HCT116 (cell line): Measurements from ENCODE around the gene ITGBL1. TPM values are rescaled to one million over a fixed set of nuclear protein-coding genes. Genes with fewer than 3 reads are reported as not detected.

Experiments used
- ATAC-seq: fragments of 200-7000 bp; cut with Tn5 transposase; 2 replicates; pipeline ENCODE4 v1.9.1; 2020; ENCODE audit warnings: mild to moderate bottlenecking, moderate library complexity
- BruUV-seq: library from RNA; stranded (reverse); fragments of 400-500 nt; replicated peaks from 2 replicates; lab custom pipeline; 2021; lab: Mats Ljungman, UMichigan
- CTCF ChIA-PET: fragments of 300-600 bp; sonication (Branson Sonifier 250); formaldehyde crosslinking; loops from one replicate; lab custom pipeline; 2021; ENCODE audit warnings: antibody characterized with exemption; lab: Charles Lee
- POLR2A ChIA-PET: fragments of 300-600, 350-600 bp; sonication (Branson Sonifier 250); formaldehyde crosslinking; loops from one replicate; lab custom pipeline; 2021; ENCODE audit warnings: antibody characterized with exemption; lab: Charles Lee
- RAD21 ChIA-PET, 2 experiments: fragments of 300-600 bp; sonication (Branson Sonifier 250); formaldehyde crosslinking; loops; one replicate each; lab custom pipeline; 2023; ENCODE audit warnings: low total read pairs in 2 of 2; ENCODE audit not compliant: uncharacterized antibody in 2 of 2, unreplicated experiment in 2 of 2, low non-redundant PET in 1 of 2; lab: Charles Lee
- DNase-seq: peaks from one replicate; pipeline ENCODE4 v3.0.0-alpha.2; 2010; ENCODE audit warnings: low read depth, low spot score
- H2AFZ ChIP-seq: fragments of 200-600 bp; shearing (Covaris generic), sonication (generic); 2 replicates; pipeline ENCODE4 v1.6.1; 2017; ENCODE audit warnings: low read depth, mixed run types, mixed read lengths, antibody characterized with exemption, low read length; ENCODE audit not compliant: poor library complexity, severe bottlenecking
- H3K27ac ChIP-seq: 2 replicates; pipeline ENCODE4 v1.5.1; 2012; ENCODE audit warnings: low read depth, low read length
- H3K27me3 ChIP-seq: fragments of 200-600 bp; sonication (generic); 2 replicates; pipeline ENCODE4 v1.6.1; 2016; ENCODE audit warnings: mixed run types, low read length, mixed read lengths; ENCODE audit not compliant: insufficient read depth
- H3K36me3 ChIP-seq, 2 experiments: fragments of 200-500 bp in 1 of 2; fragments of 200-600 bp in 1 of 2; sonication (Bioruptor generic) in 1 of 2; sonication (generic) in 1 of 2; 2 replicates each; pipeline versions ENCODE4 v1.5.1 to v1.6.1; 2014 to 2016; ENCODE audit warnings: low read length in 2 of 2, inconsistent platforms in 1 of 2, mixed read lengths in 1 of 2, mixed run types in 1 of 2; ENCODE audit not compliant: insufficient read depth in 2 of 2, control insufficient read depth in 1 of 2
- H3K4me1 ChIP-seq, 2 experiments: fragments of 200-600 bp in 1 of 2; sonication (generic) in 1 of 2; 2 replicates each; pipeline versions ENCODE4 v1.5.1 to v1.6.1; 2012 to 2017; ENCODE audit warnings: low read length in 2 of 2, inconsistent platforms in 1 of 2, mild to moderate bottlenecking in 1 of 2, mixed read lengths in 1 of 2, mixed run types in 1 of 2, moderate library complexity in 1 of 2; ENCODE audit not compliant: insufficient read depth in 2 of 2, control insufficient read depth in 1 of 2
- H3K4me2 ChIP-seq: fragments of 200-600 bp; sonication (generic); 2 replicates; pipeline ENCODE4 v1.6.1; 2017; ENCODE audit warnings: mixed run types, low read length, mixed read lengths
- H3K4me3 ChIP-seq, 2 experiments: fragments of 200-600 bp in 1 of 2; sonication (generic) in 1 of 2; replicated peaks in 1 of 2; 2 replicates each; pipeline ENCODE4 v1.5.1; 2011 to 2016; ENCODE audit warnings: low read length in 2 of 2, control low read depth in 1 of 2, low read depth in 1 of 2, mild to moderate bottlenecking in 1 of 2, mixed read lengths in 1 of 2, mixed run types in 1 of 2
- H3K79me2 ChIP-seq: fragments of 200-600 bp; sonication (generic); 2 replicates; pipeline ENCODE4 v1.6.1; 2017; ENCODE audit warnings: mild to moderate bottlenecking, mixed run types, low read length, moderate library complexity, mixed read lengths; ENCODE audit not compliant: insufficient read depth
- H3K9ac ChIP-seq: fragments of 200-600 bp; sonication (generic); 2 replicates; pipeline ENCODE4 v1.6.1; 2016; ENCODE audit warnings: low read length, mixed read lengths
- H3K9me2 ChIP-seq: fragments of 200-600 bp; sonication (generic), shearing (Covaris generic); 2 replicates; pipeline ENCODE4 v1.6.1; 2017; ENCODE audit warnings: mixed run types, mild to moderate bottlenecking, moderate library complexity; ENCODE audit not compliant: insufficient read depth
- H3K9me3 ChIP-seq, 2 experiments: fragments of 200-500 bp in 1 of 2; fragments of 200-600 bp in 1 of 2; sonication (Bioruptor generic) in 1 of 2; sonication (generic) in 1 of 2; 2 replicates each; pipeline ENCODE4 v1.6.1; 2014 to 2017; ENCODE audit warnings: low read length in 2 of 2, mixed read lengths in 2 of 2, inconsistent platforms in 1 of 2, low read depth in 1 of 2, mild to moderate bottlenecking in 1 of 2, mixed run types in 1 of 2, moderate library complexity in 1 of 2; ENCODE audit not compliant: control insufficient read depth in 1 of 2, insufficient read depth in 1 of 2
- H4K20me1 ChIP-seq: fragments of 200-600 bp; sonication (generic), shearing (Covaris generic); 2 replicates; pipeline ENCODE4 v1.6.1; 2017; ENCODE audit warnings: mixed run types, mild to moderate bottlenecking, moderate library complexity; ENCODE audit not compliant: insufficient read depth
- CBX3 ChIP-seq: IDR thresholded peaks from 2 replicates; pipeline ENCODE4 v1.6.1; 2012; ENCODE audit warnings: low read depth
- JUND ChIP-seq: IDR thresholded peaks from 2 replicates; pipeline ENCODE4 v1.6.1; 2012
- POLR2A ChIP-seq: IDR thresholded peaks from 2 replicates; pipeline ENCODE4 v1.7.0; 2011; ENCODE audit warnings: borderline replicate concordance; ENCODE audit not compliant: insufficient read depth, insufficient read length; ENCODE audit errors: extremely low read depth
- POLR2AphosphoS5 ChIP-seq: IDR thresholded peaks from 2 replicates; pipeline ENCODE4 v1.6.1; 2011; ENCODE audit warnings: mild to moderate bottlenecking, low read depth, low read length, moderate library complexity
- TCF7L2 ChIP-seq: IDR thresholded peaks from 2 replicates; pipeline ENCODE4 v1.7.0; 2011; ENCODE audit warnings: borderline replicate concordance, inconsistent platforms; ENCODE audit not compliant: insufficient read depth, insufficient read length; ENCODE audit errors: extremely low read depth
- ZNF274 ChIP-seq: fragments of 200-500 bp; sonication (Bioruptor generic); IDR thresholded peaks from 2 replicates; pipeline ENCODE4 v1.6.1; 2014; ENCODE audit warnings: mild to moderate bottlenecking, low read depth, low read length, inconsistent platforms
- intact Hi-C: fragments of 100-400 bp; cut with micrococcal nuclease; formaldehyde crosslinking; loops from 2 replicates; pipeline ENCODE4 v1.10.0; 2022
- total RNA-seq: library from RNA; stranded (reverse); gene quantifications from one replicate; pipeline ENCODE4 v1.2.1, GENCODE V29; 2021; ENCODE audit not compliant: unreplicated experiment
- TF ChIP-seq, protein P1 (sequence below): IDR thresholded peaks from 2 replicates; pipeline ENCODE4 v1.6.1; 2012
- TF ChIP-seq, protein P2 (sequence below), 3 experiments: fragments of 200-600 bp in 1 of 3; sonication (generic) in 1 of 3; IDR thresholded peaks in 2 of 3; conservative IDR thresholded peaks in 1 of 3; 2 replicates each; pipeline ENCODE4 v1.5.1; 2012 to 2017; ENCODE audit warnings: low read depth in 2 of 3, low read length in 2 of 3, antibody characterized with exemption in 1 of 3, borderline replicate concordance in 1 of 3, control low read depth in 1 of 3, mild to moderate bottlenecking in 1 of 3, mixed read lengths in 1 of 3, mixed run types in 1 of 3, moderate library complexity in 1 of 3; ENCODE audit not compliant: insufficient read depth in 1 of 3
- TF ChIP-seq, protein P3 (sequence below): IDR thresholded peaks from 2 replicates; pipeline ENCODE4 v1.6.1; 2011; ENCODE audit warnings: mild to moderate bottlenecking, low read length, moderate library complexity; ENCODE audit not compliant: insufficient replicate concordance; ENCODE audit errors: extremely low read depth
- TF ChIP-seq, protein P4 (sequence below): IDR thresholded peaks from 2 replicates; pipeline ENCODE4 v1.6.1; 2012

The ITGBL1 gene
- total RNA-seq, 1 experiment from 2014 or later, result 0.66 TPM

DNA sequence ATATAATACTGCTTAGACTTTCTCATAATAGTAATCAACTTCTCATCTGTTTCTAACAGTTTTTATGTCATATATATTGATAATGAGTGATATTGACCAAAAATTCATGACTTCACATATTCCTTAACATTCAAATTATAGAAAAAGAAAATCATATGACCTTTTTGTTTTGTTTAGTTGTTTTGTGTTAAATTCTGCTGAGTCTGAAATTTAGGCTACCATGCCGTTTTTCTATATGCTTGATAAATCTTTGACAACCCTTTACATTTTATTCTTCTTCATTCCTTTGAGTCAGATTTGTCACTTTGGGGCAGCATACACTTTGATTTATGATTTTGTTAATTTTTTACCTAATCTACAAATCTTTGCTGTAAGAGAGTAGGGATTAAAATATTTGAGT, 176.4 kb downstream of the ITGBL1 start:
- H3K36me3 ChIP-seq, result no peaks in the 10 kb centered on the region
- ChIA-PET CTCF (no interaction called here), RAD21 (no interaction called here), POLR2A (no interaction called here)
- intact Hi-C loops, result no loop called here
- no peaks in the 10 kb centered on the region for H4K20me1 ChIP-seq
- no peak overlapping the region for H3K27ac ChIP-seq
- no peaks in the 10 kb centered on the region for H3K79me2 ChIP-seq
- no peaks in the 10 kb centered on the region for H3K9me2 ChIP-seq
- H3K27me3 ChIP-seq, result no peaks in the 10 kb centered on the region
- H3K4me1 ChIP-seq, result no peaks in the 10 kb centered on the region; a peak in 1 of 4 replicates
- H2AFZ ChIP-seq, result no peak overlapping the region
- BruUV-seq, result no TSS peak
- no peak overlapping the region for H3K4me2 ChIP-seq
- TF ChIP-seq, protein P1, sequence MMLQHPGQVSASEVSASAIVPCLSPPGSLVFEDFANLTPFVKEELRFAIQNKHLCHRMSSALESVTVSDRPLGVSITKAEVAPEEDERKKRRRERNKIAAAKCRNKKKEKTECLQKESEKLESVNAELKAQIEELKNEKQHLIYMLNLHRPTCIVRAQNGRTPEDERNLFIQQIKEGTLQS, result no peak
- TF ChIP-seq, protein P2, sequence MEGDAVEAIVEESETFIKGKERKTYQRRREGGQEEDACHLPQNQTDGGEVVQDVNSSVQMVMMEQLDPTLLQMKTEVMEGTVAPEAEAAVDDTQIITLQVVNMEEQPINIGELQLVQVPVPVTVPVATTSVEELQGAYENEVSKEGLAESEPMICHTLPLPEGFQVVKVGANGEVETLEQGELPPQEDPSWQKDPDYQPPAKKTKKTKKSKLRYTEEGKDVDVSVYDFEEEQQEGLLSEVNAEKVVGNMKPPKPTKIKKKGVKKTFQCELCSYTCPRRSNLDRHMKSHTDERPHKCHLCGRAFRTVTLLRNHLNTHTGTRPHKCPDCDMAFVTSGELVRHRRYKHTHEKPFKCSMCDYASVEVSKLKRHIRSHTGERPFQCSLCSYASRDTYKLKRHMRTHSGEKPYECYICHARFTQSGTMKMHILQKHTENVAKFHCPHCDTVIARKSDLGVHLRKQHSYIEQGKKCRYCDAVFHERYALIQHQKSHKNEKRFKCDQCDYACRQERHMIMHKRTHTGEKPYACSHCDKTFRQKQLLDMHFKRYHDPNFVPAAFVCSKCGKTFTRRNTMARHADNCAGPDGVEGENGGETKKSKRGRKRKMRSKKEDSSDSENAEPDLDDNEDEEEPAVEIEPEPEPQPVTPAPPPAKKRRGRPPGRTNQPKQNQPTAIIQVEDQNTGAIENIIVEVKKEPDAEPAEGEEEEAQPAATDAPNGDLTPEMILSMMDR (IDR thresholded peaks at IDR 0.05 in 2 of 3, conservative IDR thresholded peaks at IDR 0.05 in 1 of 3; ENCODE audit: borderline replicate concordance in 1 of 3, insufficient read depth in 1 of 3, low read depth in 2 of 3, low read length in 2 of 3), result no peak
- TF ChIP-seq POLR2A (no peak), JUND (no peak), TCF7L2 (no peak), CBX3 (no peak), POLR2AphosphoS5 (no peak), ZNF274 (no peak)
- TF ChIP-seq, protein P3, sequence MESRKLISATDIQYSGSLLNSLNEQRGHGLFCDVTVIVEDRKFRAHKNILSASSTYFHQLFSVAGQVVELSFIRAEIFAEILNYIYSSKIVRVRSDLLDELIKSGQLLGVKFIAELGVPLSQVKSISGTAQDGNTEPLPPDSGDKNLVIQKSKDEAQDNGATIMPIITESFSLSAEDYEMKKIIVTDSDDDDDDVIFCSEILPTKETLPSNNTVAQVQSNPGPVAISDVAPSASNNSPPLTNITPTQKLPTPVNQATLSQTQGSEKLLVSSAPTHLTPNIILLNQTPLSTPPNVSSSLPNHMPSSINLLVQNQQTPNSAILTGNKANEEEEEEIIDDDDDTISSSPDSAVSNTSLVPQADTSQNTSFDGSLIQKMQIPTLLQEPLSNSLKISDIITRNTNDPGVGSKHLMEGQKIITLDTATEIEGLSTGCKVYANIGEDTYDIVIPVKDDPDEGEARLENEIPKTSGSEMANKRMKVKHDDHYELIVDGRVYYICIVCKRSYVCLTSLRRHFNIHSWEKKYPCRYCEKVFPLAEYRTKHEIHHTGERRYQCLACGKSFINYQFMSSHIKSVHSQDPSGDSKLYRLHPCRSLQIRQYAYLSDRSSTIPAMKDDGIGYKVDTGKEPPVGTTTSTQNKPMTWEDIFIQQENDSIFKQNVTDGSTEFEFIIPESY, result no peak
- TF ChIP-seq, protein P4, sequence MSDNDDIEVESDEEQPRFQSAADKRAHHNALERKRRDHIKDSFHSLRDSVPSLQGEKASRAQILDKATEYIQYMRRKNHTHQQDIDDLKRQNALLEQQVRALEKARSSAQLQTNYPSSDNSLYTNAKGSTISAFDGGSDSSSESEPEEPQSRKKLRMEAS, result no peak
- H3K4me3 ChIP-seq, result no peak overlapping the region
- no peak overlapping the region for H3K9ac ChIP-seq
- DNase-seq (no peak), ATAC-seq (no peak)
- H3K9me3 ChIP-seq, result peaks cover 0 to 6% of the 10 kb centered on the region in 2 experiments; a peak in 1 of 4 replicates
